ENCODE data around the gene IRF4.

Gene IRF4

GRCh38 chr6:391559-392440 lies at the start of gene IRF4:
Gene IRF4, plus strand, starts transcription at chr6:391752. Its CDS starts 1,401 bp downstream, at chr6:393153.
- no peak for DNase-seq

GRCh38 chr6:341914-342831 lies 49.4 kb upstream of the IRF4 start:
- no peak for DNase-seq

GRCh38 chr6:342832-343179 lies 48.7 kb upstream of the IRF4 start:
- DNase-seq = no peak

GRCh38 chr6:343226-343935 lies 48.2 kb upstream of the IRF4 start:
- DNase-seq = no peak

- no peak for DNase-seq
Observed at GRCh38 chr6:343960-344815, 47.4 kb upstream of the IRF4 start.

GRCh38 chr6:344816-345340 lies 46.7 kb upstream of the IRF4 start:
- DNase-seq = no peak

- no peak for DNase-seq
Observed at GRCh38 chr6:345747-346385, 45.7 kb upstream of the IRF4 start.

GRCh38 chr6:346386-347030 lies 45.0 kb upstream of the IRF4 start:
- no peak for DNase-seq

- no peak for DNase-seq
Observed at GRCh38 chr6:347232-347631, 44.3 kb upstream of the IRF4 start.

GRCh38 chr6:347951-348859 lies 43.3 kb upstream of the IRF4 start:
- DNase-seq = no peak

GRCh38 chr6:348860-349396 lies 42.6 kb upstream of the IRF4 start:
- no peak for DNase-seq

- DNase-seq = no peak
Observed at GRCh38 chr6:349491-349921, 42.0 kb upstream of the IRF4 start.

- DNase-seq = no peak
Observed at GRCh38 chr6:350371-350770, 41.2 kb upstream of the IRF4 start.

GRCh38 chr6:351011-351866 lies 40.3 kb upstream of the IRF4 start:
- no peak for DNase-seq

- no peak for DNase-seq
Observed at GRCh38 chr6:351867-352289, 39.7 kb upstream of the IRF4 start.

GRCh38 chr6:352474-352873 lies 39.1 kb upstream of the IRF4 start:
- no peak for DNase-seq

GRCh38 chr6:352896-353470 lies 38.6 kb upstream of the IRF4 start:
- no peak for DNase-seq
